ENCODE data around the gene ZNF536. TPM values are rescaled to one million over a fixed set of nuclear protein-coding genes. Genes with fewer than 3 reads are reported as not detected.

ZNF536 gene
- total RNA-seq, 4 donors from 2014 or later, result 30.8 to 48.7 (median 40.8) TPM

DNA sequence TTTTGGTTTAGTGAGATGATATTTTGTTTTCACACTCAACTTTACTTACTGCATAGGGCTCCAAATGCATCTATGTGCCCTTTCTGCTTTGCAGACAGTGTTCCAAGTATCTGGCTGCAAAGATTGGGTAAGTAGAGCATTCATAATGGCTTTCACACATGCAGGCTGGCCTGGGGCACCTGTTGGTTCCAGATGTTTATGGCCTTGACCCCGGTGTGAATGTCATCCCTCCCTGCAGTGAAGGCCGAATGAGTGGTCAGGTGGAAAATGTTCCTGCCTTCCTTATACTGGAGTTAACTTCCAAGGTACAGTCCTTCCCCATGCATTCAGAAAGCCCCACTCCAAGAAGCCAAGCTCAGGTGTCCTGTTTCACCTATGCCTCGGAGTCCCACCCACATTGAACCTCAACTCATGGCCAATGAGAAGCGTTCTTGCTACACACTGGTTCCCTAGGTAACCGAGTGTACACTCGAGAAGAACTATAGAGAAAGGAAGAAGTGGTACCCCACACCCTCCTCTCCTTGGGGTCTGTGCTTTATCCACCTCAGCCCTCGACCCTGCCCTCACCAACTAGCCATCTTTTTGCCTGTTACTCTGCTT, 23.0 kb upstream of the ZNF536 start:
- no peak for DNase-seq (ENCODE audit: low spot score in 2 of 2)

DNA sequence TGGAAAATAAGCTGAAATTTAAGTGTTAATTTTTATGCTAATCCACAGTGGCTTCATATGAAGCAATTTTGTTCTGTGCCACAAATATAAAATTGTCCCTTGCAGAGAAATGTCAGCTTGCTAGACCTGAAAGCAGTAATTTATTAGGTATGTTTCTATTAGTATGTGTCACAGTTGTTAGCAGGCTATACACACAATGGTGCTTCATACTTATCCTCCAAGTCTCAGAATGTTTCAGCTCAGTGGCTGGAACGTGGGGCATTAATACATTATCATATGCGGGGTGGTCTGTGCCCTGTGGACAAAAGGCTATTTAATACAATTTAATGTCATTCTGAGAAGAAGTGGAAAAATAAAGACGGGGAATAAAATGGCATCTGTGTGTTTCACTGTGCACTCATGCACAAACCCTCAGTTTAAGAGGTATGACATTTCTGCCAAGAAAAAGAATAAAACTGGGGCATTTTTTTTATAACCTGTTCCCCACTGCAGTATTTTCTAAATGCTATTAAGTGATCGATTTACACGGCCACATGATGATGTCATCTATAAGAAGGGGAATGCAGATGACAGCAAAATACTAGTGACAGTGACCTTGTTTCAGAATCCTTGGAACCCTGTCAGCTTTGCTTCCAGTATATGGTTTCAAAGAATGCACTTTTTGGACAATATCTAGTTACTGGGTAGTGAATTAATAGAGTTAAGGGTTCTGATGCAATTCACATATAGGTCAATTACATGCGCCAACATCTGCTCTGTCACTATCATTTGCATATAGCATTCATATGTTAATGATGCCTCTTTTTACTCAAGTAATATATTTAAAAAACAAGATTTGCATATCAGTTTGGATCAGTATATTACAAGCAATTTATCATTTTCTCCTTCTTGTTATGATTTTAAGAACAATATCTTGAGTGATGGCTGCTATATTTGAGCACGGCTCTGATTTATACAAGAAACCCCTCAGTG, 21.2 kb upstream of the ZNF536 start:
- Histone ChIP-seq H3K36me3 (no peaks in the 10 kb centered on the region), H3K27ac (peak overlapping the region in 1 of 4 donors; percentile 29), H3K9me3 (no peaks in the 10 kb centered on the region), H3K4me1 (peaks cover 0 to 40% (median 2%) of the 10 kb centered on the region in 4 donors), H3K4me3 (no peak overlapping the region), H3K27me3 (no peaks in the 10 kb centered on the region)
- TF ChIP-seq, protein P1, sequence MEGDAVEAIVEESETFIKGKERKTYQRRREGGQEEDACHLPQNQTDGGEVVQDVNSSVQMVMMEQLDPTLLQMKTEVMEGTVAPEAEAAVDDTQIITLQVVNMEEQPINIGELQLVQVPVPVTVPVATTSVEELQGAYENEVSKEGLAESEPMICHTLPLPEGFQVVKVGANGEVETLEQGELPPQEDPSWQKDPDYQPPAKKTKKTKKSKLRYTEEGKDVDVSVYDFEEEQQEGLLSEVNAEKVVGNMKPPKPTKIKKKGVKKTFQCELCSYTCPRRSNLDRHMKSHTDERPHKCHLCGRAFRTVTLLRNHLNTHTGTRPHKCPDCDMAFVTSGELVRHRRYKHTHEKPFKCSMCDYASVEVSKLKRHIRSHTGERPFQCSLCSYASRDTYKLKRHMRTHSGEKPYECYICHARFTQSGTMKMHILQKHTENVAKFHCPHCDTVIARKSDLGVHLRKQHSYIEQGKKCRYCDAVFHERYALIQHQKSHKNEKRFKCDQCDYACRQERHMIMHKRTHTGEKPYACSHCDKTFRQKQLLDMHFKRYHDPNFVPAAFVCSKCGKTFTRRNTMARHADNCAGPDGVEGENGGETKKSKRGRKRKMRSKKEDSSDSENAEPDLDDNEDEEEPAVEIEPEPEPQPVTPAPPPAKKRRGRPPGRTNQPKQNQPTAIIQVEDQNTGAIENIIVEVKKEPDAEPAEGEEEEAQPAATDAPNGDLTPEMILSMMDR (IDR thresholded peaks at IDR 0.05), result no peak
- TF ChIP-seq POLR2A (IDR thresholded peaks at IDR 0.05), result no peak
- no peak for TF ChIP-seq EP300 (IDR thresholded peaks at IDR 0.05)
- 49 to 53% methylated on average over 7 of the region's 7 CpGs for WGBS, 2 donors
- DNase-seq (ENCODE audit: low spot score in 2 of 2), result no peak

More for the DNA sequence above, 23.0 kb upstream of the ZNF536 start:
- TF ChIP-seq EP300 (IDR thresholded peaks at IDR 0.05) (no peak), POLR2A (IDR thresholded peaks at IDR 0.05) (no peak)
- TF ChIP-seq, protein P1 (IDR thresholded peaks at IDR 0.05), result no peak
- Histone ChIP-seq H3K4me1 (peaks cover 0 to 43% (median 4%) of the 10 kb centered on the region in 4 donors), H3K4me3 (no peak overlapping the region), H3K9me3 (no peaks in the 10 kb centered on the region), H3K27ac (no peak overlapping the region), H3K27me3 (no peaks in the 10 kb centered on the region), H3K36me3 (no peaks in the 10 kb centered on the region)
- 65 to 72% methylated on average over 6 to 7 of the region's 7 CpGs for WGBS, 2 donors

DNA sequence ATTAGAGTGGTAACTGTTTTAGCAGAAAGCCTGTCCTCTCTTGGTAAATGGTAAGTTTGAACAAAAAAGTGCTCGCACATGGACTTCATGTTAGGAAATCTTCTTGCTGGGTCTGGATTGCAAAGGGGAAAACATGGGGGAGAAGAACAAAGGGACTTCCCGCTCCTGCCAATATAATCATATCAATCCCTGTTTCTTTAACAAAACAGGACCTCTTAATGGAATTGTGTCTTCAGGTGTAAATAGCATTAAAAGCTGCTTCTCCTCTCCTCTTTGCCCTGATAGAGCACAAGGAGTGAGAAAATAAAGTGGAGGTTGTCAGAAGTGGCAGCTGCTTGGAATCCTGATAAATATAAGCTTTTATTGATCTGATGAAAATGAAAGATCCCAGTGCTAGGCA, 20.4 kb upstream of the ZNF536 start:
- Histone ChIP-seq H3K27me3 (no peaks in the 10 kb centered on the region), H3K4me3 (no peak overlapping the region), H3K36me3 (no peaks in the 10 kb centered on the region), H3K27ac (no peak overlapping the region), H3K4me1 (peaks cover 0 to 40% (median 2%) of the 10 kb centered on the region in 4 donors), H3K9me3 (no peaks in the 10 kb centered on the region)
- 88 to 90% methylated on average over 2 of the region's 2 CpGs for WGBS, 2 donors
- TF ChIP-seq POLR2A (IDR thresholded peaks at IDR 0.05), result no peak
- no peak for TF ChIP-seq EP300 (IDR thresholded peaks at IDR 0.05)
- TF ChIP-seq, protein P1 (IDR thresholded peaks at IDR 0.05), result no peak
- DNase-seq (ENCODE audit: low spot score in 2 of 2), result no peak

DNA sequence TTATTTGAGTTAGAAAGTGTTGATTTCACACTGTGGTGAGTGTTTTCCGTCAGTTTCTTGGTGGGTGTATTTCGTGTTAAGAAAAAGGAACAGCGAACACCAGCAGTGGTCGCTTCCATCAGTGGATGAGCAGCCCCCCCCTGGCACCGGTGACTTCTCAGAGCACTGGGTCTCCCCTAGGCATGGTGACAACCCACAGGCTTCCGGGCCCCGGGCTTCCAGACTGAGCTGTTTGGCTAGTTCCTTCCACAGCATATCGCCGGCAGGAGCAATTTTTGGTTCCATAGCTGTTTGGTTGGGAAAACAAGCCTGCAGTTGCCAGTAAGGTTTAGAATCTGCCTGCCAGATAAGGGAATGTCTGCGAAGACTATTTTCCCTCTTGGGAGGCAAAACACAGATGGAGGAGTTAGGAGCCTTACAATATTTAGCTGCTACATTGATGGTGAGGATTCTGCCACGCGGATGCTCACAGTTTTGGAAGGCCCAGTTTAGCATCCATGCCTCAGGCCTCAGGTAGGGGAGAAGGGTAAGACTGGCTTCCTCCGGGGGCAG, 18.7 kb upstream of the ZNF536 start:
- no peaks in the 10 kb centered on the region for H3K9me3 ChIP-seq
- no peaks in the 10 kb centered on the region for H3K27me3 ChIP-seq
- no peaks in the 10 kb centered on the region for H3K36me3 ChIP-seq
- H3K4me1 ChIP-seq, result peaks cover 0 to 32% (median 0%) of the 10 kb centered on the region in 4 donors
- no peak for DNase-seq (ENCODE audit: low spot score in 2 of 2)
- H3K27ac ChIP-seq, result no peak overlapping the region
- WGBS, 2 donors, result 88 to 91% methylated on average over 13 of the region's 13 CpGs
- TF ChIP-seq, protein P1 (IDR thresholded peaks at IDR 0.05), result no peak
- no peak for TF ChIP-seq EP300 (IDR thresholded peaks at IDR 0.05)
- TF ChIP-seq POLR2A (IDR thresholded peaks at IDR 0.05), result no peak
- H3K4me3 ChIP-seq, result no peak overlapping the region

Measured in tibial nerve (tissue), 4 donors.